Cardiac fibroblast (primary cell): ENCODE data around the gene PSTPIP1.
A peak's percentile ranks its signal among the peaks of the same experiment; 100 is the strongest.

ENCODE experiments used
- DNase-seq, 2 donors: peaks; one replicate each; pipeline versions ENCODE4 v3.0.0 to v3.0.0-alpha.2; 2010; ENCODE audit warnings: low read depth in 2 of 2
- H3K4me3 ChIP-seq, 2 donors: replicated peaks in 1 of 2; 1 replicate in 1 of 2; 2 replicates in 1 of 2; pipeline ENCODE4 v1.5.1; 2011; ENCODE audit warnings: low read depth in 2 of 2, low read length in 2 of 2, mild to moderate bottlenecking in 2 of 2, moderate library complexity in 1 of 2
- CTCF ChIP-seq: IDR thresholded peaks from one replicate; pipeline ENCODE4 v1.5.1; 2011; ENCODE audit warnings: low read depth, mild to moderate bottlenecking, low read length, inconsistent platforms

Gene PSTPIP1

GRCh38 chr15:77023576-77024272 lies 28.8 kb downstream of the PSTPIP1 start:
- no peak for DNase-seq
- no peak for TF ChIP-seq CTCF
- H3K4me3 ChIP-seq = no peak overlapping the region

- DNase-seq = peak; percentile 58
- H3K4me3 ChIP-seq = no peak overlapping the region
- TF ChIP-seq CTCF = peak; percentile 94
Measured at GRCh38 chr15:77024273-77025082, 29.6 kb downstream of the PSTPIP1 start.

- no peak for DNase-seq
- TF ChIP-seq CTCF = no peak
- no peak overlapping the region for H3K4me3 ChIP-seq
Measured at GRCh38 chr15:77025083-77025901, 30.4 kb downstream of the PSTPIP1 start.

GRCh38 chr15:77025941-77026411 lies 31.1 kb downstream of the PSTPIP1 start:
- TF ChIP-seq CTCF = no peak
- no peak overlapping the region for H3K4me3 ChIP-seq
- DNase-seq = no peak

- no peak for DNase-seq
- TF ChIP-seq CTCF = no peak
Measured at GRCh38 chr15:77026501-77027110, 31.7 kb downstream of the PSTPIP1 start.

GRCh38 chr15:77027111-77027696 lies 32.3 kb downstream of the PSTPIP1 start:
- DNase-seq = no peak
- TF ChIP-seq CTCF = no peak
- no peak overlapping the region for H3K4me3 ChIP-seq

More at GRCh38 chr15:77026501-77027110, 31.7 kb downstream of the PSTPIP1 start:
- H3K4me3 ChIP-seq = no peak overlapping the region
